ENCODE data around the gene KCNK5. TPM values are rescaled to one million over a fixed set of nuclear protein-coding genes. Genes with fewer than 3 reads are reported as not detected.

Gene KCNK5
- total RNA-seq, 1 experiment from 2014 or later = 19.8 TPM

- no peaks in the 10 kb centered on the region for H3K36me3 ChIP-seq (ENCODE audit: control insufficient read depth, insufficient read depth, low read length)
- intact Hi-C loops (cut with micrococcal nuclease; ENCODE audit: unreplicated experiment) = loop anchor here (2.0 kb wide), 2 partner anchors 20 to 62 kb away; no protein-coding TSS in a partner anchor
- H3K9me3 Mint-ChIP-seq (ENCODE audit: unreplicated experiment) = no peaks in the 10 kb centered on the region
- peak overlapping the region; percentile 83 for H3K4me3 Mint-ChIP-seq (ENCODE audit: unreplicated experiment)
- no peak for TF ChIP-seq CTCF (IDR thresholded peaks at IDR 0.05; ENCODE audit: insufficient read depth in 1 of 2, low read depth in 1 of 2, low read length in 1 of 2, severe bottlenecking in 1 of 2, unreplicated experiment in 1 of 2)
- H3K36me3 Mint-ChIP-seq (ENCODE audit: insufficient read depth, unreplicated experiment) = peaks cover 36% of the 10 kb centered on the region
- no peaks in the 10 kb centered on the region for H3K9me3 ChIP-seq
- H3K27me3 Mint-ChIP-seq (ENCODE audit: insufficient read depth, unreplicated experiment) = no peaks in the 10 kb centered on the region
- ChIA-PET CTCF (interaction anchor here (0.6 to 0.8 kb wide), 2 partner anchors 39 to 41 kb away, joined by 3 to 7 read pairs; no protein-coding TSS in a partner anchor), POLR2A (interaction anchor here (0.6 to 0.7 kb wide), 2 partner anchors 34 to 40 kb away, joined by 3 to 6 read pairs; no protein-coding TSS in a partner anchor)
- H3K4me1 ChIP-seq = peaks cover 35% of the 10 kb centered on the region
- peaks cover 41% of the 10 kb centered on the region for H3K4me1 Mint-ChIP-seq (ENCODE audit: low read depth, unreplicated experiment)
- H3K27me3 ChIP-seq (replicated peaks; ENCODE audit: control insufficient read depth, insufficient read depth, low read length) = no peaks in the 10 kb centered on the region
- BruUV-seq (replicated peaks) = no TSS peak
- H3K27ac Mint-ChIP-seq (ENCODE audit: unreplicated experiment) = peak overlapping the region; percentile 50
- no peak for DNase-seq
- H3K4me3 ChIP-seq (ENCODE audit: low read depth, low read length) = peak overlapping the region; percentile 90
These were observed 934 bp downstream of the KCNK5 start for GRCh38 chr6:39228111-39228971.

- Mint-ChIP-seq H3K4me3 (ENCODE audit: unreplicated experiment) (peak overlapping the region; percentile 83), H3K4me1 (ENCODE audit: low read depth, unreplicated experiment) (peaks cover 41% of the 10 kb centered on the region), H3K9me3 (ENCODE audit: unreplicated experiment) (no peaks in the 10 kb centered on the region), H3K36me3 (ENCODE audit: insufficient read depth, unreplicated experiment) (peaks cover 41% of the 10 kb centered on the region), H3K27ac (ENCODE audit: unreplicated experiment) (no peak overlapping the region), H3K27me3 (ENCODE audit: insufficient read depth, unreplicated experiment) (no peaks in the 10 kb centered on the region)
- no peak for TF ChIP-seq CTCF (IDR thresholded peaks at IDR 0.05; ENCODE audit: insufficient read depth in 1 of 2, low read depth in 1 of 2, low read length in 1 of 2, severe bottlenecking in 1 of 2, unreplicated experiment in 1 of 2)
- Histone ChIP-seq H3K4me3 (ENCODE audit: low read depth, low read length) (peak overlapping the region; percentile 90), H3K4me1 (peaks cover 35% of the 10 kb centered on the region), H3K9me3 (no peaks in the 10 kb centered on the region), H3K36me3 (ENCODE audit: control insufficient read depth, insufficient read depth, low read length) (no peaks in the 10 kb centered on the region), H3K27me3 (replicated peaks; ENCODE audit: control insufficient read depth, insufficient read depth, low read length) (no peaks in the 10 kb centered on the region)
- no TSS peak for BruUV-seq (replicated peaks)
- intact Hi-C loops (cut with micrococcal nuclease; ENCODE audit: unreplicated experiment) = no loop called here
- DNase-seq = no peak
- ChIA-PET CTCF (interaction anchor here (1.0 kb wide), 1 partner anchor 37 kb away, joined by 4 read pairs; no protein-coding TSS in a partner anchor), POLR2A (no interaction called here)
These were observed 1.8 kb downstream of the KCNK5 start for GRCh38 chr6:39227476-39227875.

- peaks cover 42% of the 10 kb centered on the region for H3K36me3 Mint-ChIP-seq (ENCODE audit: insufficient read depth, unreplicated experiment)
- ChIA-PET CTCF (interaction anchor here (1.0 kb wide), 1 partner anchor 37 kb away, joined by 4 read pairs; no protein-coding TSS in a partner anchor), POLR2A (interaction anchor here (0.5 kb wide), 1 partner anchor 42 kb away, joined by 5 read pairs; no protein-coding TSS in a partner anchor)
- H3K27ac Mint-ChIP-seq (ENCODE audit: unreplicated experiment) = no peak overlapping the region
- peak overlapping the region; percentile 83 for H3K4me3 Mint-ChIP-seq (ENCODE audit: unreplicated experiment)
- DNase-seq = no peak
- no peaks in the 10 kb centered on the region for H3K9me3 Mint-ChIP-seq (ENCODE audit: unreplicated experiment)
- Histone ChIP-seq H3K36me3 (ENCODE audit: control insufficient read depth, insufficient read depth, low read length) (no peaks in the 10 kb centered on the region; the same call in 1 of the 2 replicates), H3K27me3 (replicated peaks; ENCODE audit: control insufficient read depth, insufficient read depth, low read length) (no peaks in the 10 kb centered on the region), H3K4me1 (peaks cover 35% of the 10 kb centered on the region), H3K9me3 (no peaks in the 10 kb centered on the region), H3K4me3 (ENCODE audit: low read depth, low read length) (no peak overlapping the region)
- BruUV-seq (replicated peaks) = no TSS peak
- no peaks in the 10 kb centered on the region for H3K27me3 Mint-ChIP-seq (ENCODE audit: insufficient read depth, unreplicated experiment)
- H3K4me1 Mint-ChIP-seq (ENCODE audit: low read depth, unreplicated experiment) = peaks cover 37% of the 10 kb centered on the region
- no peak for TF ChIP-seq CTCF (IDR thresholded peaks at IDR 0.05; ENCODE audit: insufficient read depth in 1 of 2, low read depth in 1 of 2, low read length in 1 of 2, severe bottlenecking in 1 of 2, unreplicated experiment in 1 of 2)
- intact Hi-C loops (cut with micrococcal nuclease; ENCODE audit: unreplicated experiment) = no loop called here
These were observed 2.5 kb downstream of the KCNK5 start for GRCh38 chr6:39226639-39227329.

All from Caco-2 (cell line).